ENCODE data around the gene LIN54.
"Not testable (repeated sequence)": the region's sequence is repeated elsewhere in the genome, so short reads cannot be mapped to it uniquely, and the experiment has no call there.

The LIN54 gene

GRCh38 chr4:82954212-82954611, 56.4 kb downstream of the LIN54 start:
- no peak overlapping the region for H2AFZ ChIP-seq (ENCODE audit: low read depth, low read length)
- H3K36me3 ChIP-seq (ENCODE audit: insufficient read depth, low read length): no peaks in the 10 kb centered on the region
- H3K4me1 ChIP-seq (ENCODE audit: insufficient read depth, low read length): no peaks in the 10 kb centered on the region
- no peaks in the 10 kb centered on the region for H3K9me3 ChIP-seq (ENCODE audit: low read length)
- H3K4me3 ChIP-seq (ENCODE audit: low read length): no peak overlapping the region
- no peaks in the 10 kb centered on the region for H3K27me3 ChIP-seq (ENCODE audit: insufficient read depth, low read length)

- Histone ChIP-seq H3K4me3 (ENCODE audit: low read length) (no peak overlapping the region), H3K4me1 (ENCODE audit: insufficient read depth, low read length) (no peaks in the 10 kb centered on the region), H2AFZ (ENCODE audit: low read depth, low read length) (no peak overlapping the region), H3K9me3 (ENCODE audit: low read length) (no peaks in the 10 kb centered on the region), H3K36me3 (ENCODE audit: insufficient read depth, low read length) (peaks cover under 1% of the 10 kb centered on the region), H3K27me3 (ENCODE audit: insufficient read depth, low read length) (no peaks in the 10 kb centered on the region)
Measured at GRCh38 chr4:82951196-82951595, 59.4 kb downstream of the LIN54 start.

DNA sequence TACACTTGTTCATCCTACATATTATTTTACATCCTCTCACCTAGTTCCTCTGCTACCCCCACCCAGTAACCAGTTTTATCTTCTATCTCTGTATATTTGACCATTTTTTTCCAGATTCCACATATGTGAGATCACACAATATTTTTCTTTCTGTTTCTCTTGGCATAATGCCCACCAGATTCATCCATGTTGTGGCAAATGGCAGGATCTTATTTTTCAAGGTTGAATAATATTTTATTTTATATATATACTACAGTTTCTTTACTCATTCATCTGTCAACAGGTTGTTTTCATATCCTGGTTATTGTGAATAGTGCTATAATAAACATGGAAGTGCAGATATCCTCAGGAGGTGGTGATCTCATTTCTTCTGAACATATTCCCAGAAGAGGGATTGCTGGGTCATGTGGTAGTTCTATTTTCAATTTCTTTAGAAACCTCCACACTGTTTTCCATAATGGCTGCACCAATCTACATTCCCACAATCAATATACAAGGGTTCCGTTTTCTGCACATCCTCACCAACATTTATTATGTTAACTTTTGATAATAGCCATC, 61.9 kb downstream of the LIN54 start:
- Histone ChIP-seq H3K4me3 (ENCODE audit: low read length) (no peak overlapping the region), H3K4me1 (ENCODE audit: insufficient read depth, low read length) (no peaks in the 10 kb centered on the region), H3K9me3 (ENCODE audit: low read length) (no peaks in the 10 kb centered on the region), H3K36me3 (ENCODE audit: insufficient read depth, low read length) (peaks cover 8% of the 10 kb centered on the region), H2AFZ (ENCODE audit: low read depth, low read length) (no peak overlapping the region), H3K27me3 (ENCODE audit: insufficient read depth, low read length) (no peaks in the 10 kb centered on the region)

DNA sequence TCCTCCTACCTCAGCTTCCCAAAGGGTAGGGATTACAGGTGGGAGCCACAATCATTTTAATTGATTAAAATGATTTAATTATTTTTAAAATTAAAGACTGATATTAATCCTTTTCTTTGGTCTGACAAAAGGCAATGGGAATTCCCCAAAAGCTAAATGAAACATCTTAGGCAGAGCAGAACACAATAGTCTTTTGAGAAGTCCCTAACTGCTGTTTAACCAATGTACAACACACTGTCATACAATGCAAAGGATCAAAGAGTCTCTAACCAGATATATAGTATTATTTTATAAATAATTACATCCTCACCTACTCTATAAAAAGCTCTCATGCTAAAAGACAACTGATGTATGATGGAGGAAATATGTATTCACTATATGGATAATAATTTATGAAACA, 63.1 kb downstream of the LIN54 start:
- Histone ChIP-seq H2AFZ (ENCODE audit: low read depth, low read length) (no peak overlapping the region), H3K9me3 (ENCODE audit: low read length) (no peaks in the 10 kb centered on the region), H3K27me3 (ENCODE audit: insufficient read depth, low read length) (no peaks in the 10 kb centered on the region), H3K36me3 (ENCODE audit: insufficient read depth, low read length) (peaks cover 8% of the 10 kb centered on the region), H3K4me1 (ENCODE audit: insufficient read depth, low read length) (no peaks in the 10 kb centered on the region), H3K4me3 (ENCODE audit: low read length) (no peak overlapping the region)

- Histone ChIP-seq H3K9me3 (ENCODE audit: low read length) (no peaks in the 10 kb centered on the region), H3K27me3 (ENCODE audit: insufficient read depth, low read length) (no peaks in the 10 kb centered on the region), H3K4me3 (ENCODE audit: low read length) (no peak overlapping the region), H3K36me3 (ENCODE audit: insufficient read depth, low read length) (peaks cover 42% of the 10 kb centered on the region), H2AFZ (ENCODE audit: low read depth, low read length) (no peak overlapping the region), H3K4me1 (ENCODE audit: insufficient read depth, low read length) (no peaks in the 10 kb centered on the region)
Measured at GRCh38 chr4:82939414-82939813, 71.2 kb downstream of the LIN54 start.

GRCh38 chr4:82934441-82934840, 76.2 kb downstream of the LIN54 start:
- H3K36me3 ChIP-seq (ENCODE audit: insufficient read depth, low read length): peaks cover 46% of the 10 kb centered on the region
- no peaks in the 10 kb centered on the region for H3K27me3 ChIP-seq (ENCODE audit: insufficient read depth, low read length)
- H3K4me1 ChIP-seq (ENCODE audit: insufficient read depth, low read length): no peaks in the 10 kb centered on the region
- no peak overlapping the region for H3K4me3 ChIP-seq (ENCODE audit: low read length)
- H3K9me3 ChIP-seq (ENCODE audit: low read length): no peaks in the 10 kb centered on the region
- H2AFZ ChIP-seq (ENCODE audit: low read depth, low read length): no peak overlapping the region

DNA sequence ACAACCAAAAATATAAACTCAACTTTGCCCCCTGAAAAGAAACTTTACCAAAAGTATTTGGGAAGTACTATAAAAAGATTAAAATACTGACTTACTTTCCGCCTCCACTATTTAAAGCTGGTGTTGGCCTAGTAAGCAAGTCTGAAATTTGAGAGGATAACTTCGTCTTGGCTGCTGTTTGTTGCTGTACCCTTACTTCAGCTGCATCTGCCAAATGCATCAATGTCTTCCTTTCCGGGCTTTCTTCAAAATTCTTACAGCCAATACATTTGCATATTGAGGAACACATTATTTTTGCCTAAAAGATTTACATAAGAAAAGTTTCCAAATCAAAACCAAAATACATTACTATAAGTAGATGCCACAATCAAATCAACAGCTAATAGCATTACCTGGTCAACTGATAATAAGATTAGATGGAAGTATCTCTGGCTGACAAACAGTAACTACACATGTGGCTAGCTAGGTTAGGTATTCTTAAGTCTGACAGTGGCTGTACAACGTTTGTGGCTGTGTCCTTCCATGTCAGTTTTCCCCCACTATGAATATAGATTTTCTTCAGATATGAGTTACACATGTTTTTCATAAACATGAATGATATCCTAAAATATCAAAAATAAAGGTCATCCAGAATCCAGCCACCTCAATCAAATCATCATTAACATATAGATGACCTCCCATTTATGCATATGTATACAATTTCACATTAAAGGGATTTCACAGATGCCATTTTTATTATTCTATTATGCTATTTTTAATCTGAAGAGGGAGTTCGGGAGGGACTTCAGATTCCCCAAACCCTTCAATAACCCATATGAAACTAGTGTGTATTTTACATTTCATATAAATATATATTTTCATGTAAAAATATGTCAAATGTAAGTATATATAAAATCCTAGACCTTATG, 79.5 kb downstream of the LIN54 start:
- Histone ChIP-seq H3K4me1 (ENCODE audit: insufficient read depth, low read length) (no peaks in the 10 kb centered on the region), H2AFZ (ENCODE audit: low read depth, low read length) (no peak overlapping the region), H3K36me3 (ENCODE audit: insufficient read depth, low read length) (peaks cover 31% of the 10 kb centered on the region), H3K27me3 (ENCODE audit: insufficient read depth, low read length) (no peaks in the 10 kb centered on the region), H3K9me3 (ENCODE audit: low read length) (no peaks in the 10 kb centered on the region), H3K4me3 (ENCODE audit: low read length) (no peak overlapping the region)

DNA sequence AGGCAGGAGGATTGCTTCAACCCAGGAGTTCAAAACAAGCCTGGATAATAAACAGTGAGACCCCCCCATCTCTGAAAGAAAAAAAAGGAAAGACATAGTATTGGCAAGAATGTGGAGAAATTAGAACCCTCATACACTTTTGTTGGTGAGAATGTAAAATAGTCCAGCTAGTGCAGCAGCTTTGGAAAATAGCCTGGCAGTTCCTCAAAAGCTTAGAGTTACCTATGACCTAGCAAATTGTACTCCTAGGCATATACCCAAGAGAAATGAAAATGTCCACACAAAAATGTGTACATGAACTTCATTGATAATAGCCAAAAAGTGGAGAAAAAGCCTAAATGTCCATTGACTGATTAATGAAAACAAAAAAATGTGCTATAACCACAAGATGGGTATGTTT, 88.8 kb downstream of the LIN54 start:
- H3K4me3 ChIP-seq (ENCODE audit: low read length): no peak overlapping the region
- peaks cover 23% of the 10 kb centered on the region for H3K36me3 ChIP-seq (ENCODE audit: insufficient read depth, low read length)
- H3K9me3 ChIP-seq (ENCODE audit: low read length): no peaks in the 10 kb centered on the region
- no peaks in the 10 kb centered on the region for H3K4me1 ChIP-seq (ENCODE audit: insufficient read depth, low read length)
- H2AFZ ChIP-seq (ENCODE audit: low read depth, low read length): no peak overlapping the region
- no peaks in the 10 kb centered on the region for H3K27me3 ChIP-seq (ENCODE audit: insufficient read depth, low read length)

GRCh38 chr4:82919386-82919785, 91.2 kb downstream of the LIN54 start:
- peaks cover 22% of the 10 kb centered on the region for H3K36me3 ChIP-seq (ENCODE audit: insufficient read depth, low read length)
- no peaks in the 10 kb centered on the region for H3K4me1 ChIP-seq (ENCODE audit: insufficient read depth, low read length)
- no peaks in the 10 kb centered on the region for H3K9me3 ChIP-seq (ENCODE audit: low read length)

DNA sequence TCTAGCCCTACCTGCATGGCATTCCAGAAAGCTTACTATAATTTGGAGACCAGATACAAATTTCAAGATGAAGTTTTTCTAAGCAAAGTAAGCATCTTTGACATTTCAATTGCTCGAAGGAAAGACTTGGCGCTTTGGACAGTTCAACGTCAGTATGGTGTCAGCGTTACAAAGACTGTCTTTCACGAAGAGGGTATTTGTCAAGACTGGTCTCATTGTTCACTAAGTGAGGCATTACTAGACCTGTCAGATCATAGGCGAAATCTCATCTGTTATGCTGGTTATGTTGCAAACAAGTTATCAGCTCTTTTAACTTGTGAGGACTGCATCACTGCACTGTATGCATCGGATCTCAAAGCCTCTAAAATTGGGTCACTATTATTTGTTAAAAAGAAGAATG, 92.5 kb downstream of the LIN54 start:
- peaks cover 28% of the 10 kb centered on the region for H3K36me3 ChIP-seq (ENCODE audit: insufficient read depth, low read length)
- no peaks in the 10 kb centered on the region for H3K4me1 ChIP-seq (ENCODE audit: insufficient read depth, low read length)
- H3K27me3 ChIP-seq (ENCODE audit: insufficient read depth, low read length): no peaks in the 10 kb centered on the region
- H2AFZ ChIP-seq (ENCODE audit: low read depth, low read length): no peak overlapping the region
- no peak overlapping the region for H3K4me3 ChIP-seq (ENCODE audit: low read length)
- no peaks in the 10 kb centered on the region for H3K9me3 ChIP-seq (ENCODE audit: low read length)

More at GRCh38 chr4:82919386-82919785, 91.2 kb downstream of the LIN54 start:
- Histone ChIP-seq H2AFZ (ENCODE audit: low read depth, low read length) (no peak overlapping the region), H3K27me3 (ENCODE audit: insufficient read depth, low read length) (no peaks in the 10 kb centered on the region), H3K4me3 (ENCODE audit: low read length) (no peak overlapping the region)

DNA sequence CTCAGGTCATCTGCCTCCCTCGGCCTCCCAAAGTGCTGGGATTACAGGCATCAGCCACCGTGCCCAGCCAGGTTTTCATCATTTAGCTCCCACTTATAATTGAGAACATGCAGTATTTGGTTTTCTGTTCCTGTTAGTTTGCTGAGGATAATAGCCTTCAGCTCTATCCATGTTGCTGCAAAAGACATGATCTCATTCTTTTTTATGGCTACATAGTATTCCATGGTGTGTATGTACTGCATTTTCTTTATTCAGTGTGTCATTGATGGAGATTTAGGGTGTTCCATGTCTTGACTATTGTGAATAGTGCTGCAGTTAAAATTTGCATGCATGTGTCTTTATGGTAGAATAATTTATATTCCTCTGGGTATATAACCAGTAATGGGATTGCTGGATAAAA, 96.7 kb downstream of the LIN54 start:
- H3K36me3 ChIP-seq (ENCODE audit: insufficient read depth, low read length): peaks cover 43% of the 10 kb centered on the region

DNA sequence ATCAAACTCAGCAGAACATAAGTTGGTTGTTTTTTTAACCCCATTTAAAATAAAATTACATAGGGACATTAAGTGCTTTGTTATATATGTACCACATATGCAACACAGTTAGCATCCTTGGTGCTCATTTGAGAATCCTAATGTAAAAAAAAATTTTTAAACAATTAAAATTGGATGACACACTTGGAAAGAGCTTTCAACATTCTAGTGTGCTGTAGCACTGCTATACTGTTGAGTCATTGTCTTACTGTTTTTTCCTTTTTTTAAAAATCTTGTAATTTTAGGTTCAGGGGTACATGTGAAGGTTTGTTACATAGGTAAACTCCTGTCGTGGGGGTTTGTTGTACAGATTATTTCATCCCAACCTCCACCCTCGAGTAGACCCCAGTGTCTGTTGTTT, 97.3 kb downstream of the LIN54 start:
- Histone ChIP-seq H2AFZ (ENCODE audit: low read depth, low read length) (no peak overlapping the region), H3K36me3 (ENCODE audit: insufficient read depth, low read length) (peaks cover 48% of the 10 kb centered on the region), H3K9me3 (ENCODE audit: low read length) (no peaks in the 10 kb centered on the region), H3K4me1 (ENCODE audit: insufficient read depth, low read length) (no peaks in the 10 kb centered on the region), H3K4me3 (ENCODE audit: low read length) (no peak overlapping the region), H3K27me3 (ENCODE audit: insufficient read depth, low read length) (no peaks in the 10 kb centered on the region)

More for the DNA sequence above, 96.7 kb downstream of the LIN54 start:
- H2AFZ ChIP-seq (ENCODE audit: low read depth, low read length); H3K4me1 ChIP-seq (ENCODE audit: insufficient read depth, low read length); H3K27me3 ChIP-seq (ENCODE audit: insufficient read depth, low read length); H3K9me3 ChIP-seq (ENCODE audit: low read length); H3K4me3 ChIP-seq (ENCODE audit: low read length): not testable (repeated sequence)

GRCh38 chr4:82909326-82909725, 101.3 kb downstream of the LIN54 start:
- Histone ChIP-seq H3K9me3 (ENCODE audit: low read length) (no peaks in the 10 kb centered on the region), H3K36me3 (ENCODE audit: insufficient read depth, low read length) (peaks cover 54% of the 10 kb centered on the region), H3K27me3 (ENCODE audit: insufficient read depth, low read length) (no peaks in the 10 kb centered on the region), H3K4me3 (ENCODE audit: low read length) (no peak overlapping the region), H3K4me1 (ENCODE audit: insufficient read depth, low read length) (no peaks in the 10 kb centered on the region), H2AFZ (ENCODE audit: low read depth, low read length) (no peak overlapping the region)

Data from neuron (in vitro differentiated cells).